GM18505 (cell line): Measurements from ENCODE around the gene LRRIQ1.
"Not testable (repeated sequence)": the region's sequence is repeated elsewhere in the genome, so short reads cannot be mapped to it uniquely, and the experiment has no call there.

ENCODE experiments used
- ATAC-seq: cut with Tn5 transposase; IDR thresholded peaks from one replicate; pipeline ENCODE4 v1.9.1; 2021; ENCODE audit not compliant: unreplicated experiment
- POLR2A ChIP-seq: IDR thresholded peaks from 4 replicates; pipeline ENCODE4 v1.6.1; 2011; ENCODE audit warnings: borderline replicate concordance; ENCODE audit not compliant: insufficient read depth, insufficient read length; ENCODE audit errors: extremely low read depth

The LRRIQ1 gene

DNA sequence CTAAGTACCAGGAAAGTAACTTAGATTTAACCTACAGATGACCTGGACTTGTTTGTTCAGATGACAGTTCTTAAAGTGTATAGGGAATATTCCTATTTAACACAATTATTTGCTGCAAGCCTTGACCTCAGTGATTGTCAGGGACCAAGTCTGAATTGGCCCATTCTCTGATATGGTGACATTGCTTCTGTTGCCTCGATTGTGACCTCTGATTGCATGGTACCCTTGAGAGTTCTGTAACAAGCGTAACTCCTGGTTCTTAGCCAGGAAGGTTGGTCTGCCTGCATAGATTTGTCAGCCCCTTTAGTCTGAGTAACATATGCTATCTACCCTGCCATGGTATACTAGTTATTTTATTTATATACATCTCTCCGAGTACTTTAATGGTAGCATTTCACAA, 150.1 kb downstream of the LRRIQ1 start:
- ATAC-seq, result no peak
- no peak for TF ChIP-seq POLR2A

DNA sequence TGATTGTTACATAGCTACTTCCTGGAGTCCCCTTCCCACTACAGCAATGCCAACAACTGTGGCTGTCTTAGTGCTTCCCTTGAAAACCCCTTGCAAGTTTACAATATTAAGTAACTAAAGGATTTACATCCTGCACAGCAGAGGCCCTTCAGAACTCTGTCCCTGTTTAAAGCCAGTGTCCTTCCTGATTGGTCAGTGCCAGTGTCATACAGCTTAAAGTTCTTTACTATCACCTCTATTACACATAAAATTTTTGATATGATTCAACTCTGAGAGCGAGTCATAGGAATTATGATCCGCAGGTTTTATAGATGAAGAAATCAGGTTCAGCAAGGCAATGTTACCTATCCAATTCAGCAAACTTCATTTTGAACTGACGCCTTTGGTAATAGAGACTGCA, 152.5 kb downstream of the LRRIQ1 start:
- no peak for ATAC-seq
- TF ChIP-seq POLR2A, result no peak

DNA sequence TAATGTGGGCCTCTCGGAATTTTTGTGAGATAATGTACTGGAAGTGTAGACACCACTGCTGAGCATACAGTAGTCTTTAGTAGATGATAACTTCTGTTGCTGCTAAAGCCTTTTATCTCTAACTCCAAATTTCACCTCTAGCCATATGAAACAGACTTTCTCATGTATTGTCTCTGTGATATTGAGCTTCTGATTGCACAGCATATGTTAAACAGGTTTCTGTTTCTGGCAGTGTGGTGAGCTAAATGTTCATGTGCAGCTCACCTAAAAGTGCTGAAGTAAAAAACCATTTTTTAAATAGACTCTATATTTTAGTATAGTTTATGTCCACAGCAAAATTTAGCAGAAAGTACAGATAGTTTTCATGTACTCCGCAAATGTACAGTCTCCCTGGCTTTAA, 154.6 kb downstream of the LRRIQ1 start:
- TF ChIP-seq POLR2A, result no peak
- ATAC-seq, result no peak

DNA sequence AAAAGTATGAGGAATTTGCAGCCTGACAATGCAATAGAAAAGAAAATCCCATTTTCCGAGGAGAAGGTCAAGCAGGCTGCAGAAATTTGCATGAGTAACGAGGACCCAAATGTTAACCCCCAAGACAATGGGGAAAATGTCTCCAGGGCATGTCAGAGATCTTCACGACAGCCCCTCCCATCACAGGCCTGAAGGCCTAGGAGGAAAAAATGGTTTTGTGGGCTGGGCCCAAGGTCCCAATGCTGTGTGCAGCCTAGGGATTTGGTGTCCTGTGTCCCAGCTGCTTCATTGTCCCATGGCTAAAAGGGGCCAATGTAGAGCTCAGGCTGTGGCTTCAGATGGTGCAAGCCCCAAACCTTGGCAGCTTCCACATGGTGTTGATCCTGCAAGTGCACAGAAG, 167.7 kb downstream of the LRRIQ1 start:
- ATAC-seq, result not testable (repeated sequence)

DNA sequence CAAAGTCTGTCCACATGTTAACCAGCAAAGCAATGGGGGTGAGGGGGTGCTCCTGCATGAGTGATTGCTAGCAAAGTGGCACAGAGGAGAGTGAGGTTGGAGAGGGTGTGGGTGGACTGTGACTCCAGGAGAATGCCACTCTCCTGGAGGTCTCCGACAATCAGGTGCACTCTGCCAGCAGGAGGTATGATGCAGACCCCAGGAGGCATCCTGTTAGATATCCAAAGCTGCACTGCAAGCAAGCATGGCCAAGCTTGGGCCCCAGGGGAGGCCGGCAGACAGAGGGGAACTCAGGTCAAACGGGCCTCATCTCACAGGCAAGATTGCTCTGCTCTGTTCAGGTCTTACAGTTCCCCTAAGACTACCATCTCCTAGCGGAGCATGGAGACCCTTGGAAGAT, 170.4 kb downstream of the LRRIQ1 start:
- TF ChIP-seq POLR2A, result no peak
- ATAC-seq, result no peak

DNA sequence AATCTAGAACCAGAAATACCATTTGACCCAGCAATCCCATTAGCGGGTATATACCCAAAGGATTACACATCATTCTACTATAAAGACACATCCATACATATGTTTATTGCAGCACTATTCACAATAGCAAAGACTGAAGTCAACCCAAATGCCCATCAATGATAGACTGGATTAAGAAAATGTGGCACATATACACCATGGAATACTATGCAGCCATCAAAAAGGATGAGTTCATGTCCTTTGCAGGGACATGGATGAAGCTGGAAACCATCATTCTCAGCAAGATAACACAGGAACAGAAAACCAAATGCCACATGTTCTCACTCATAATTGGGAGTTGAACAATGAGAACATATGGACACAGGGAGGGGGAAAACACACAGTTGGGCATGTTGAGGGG, 188.2 kb downstream of the LRRIQ1 start:
- not testable (repeated sequence) for ATAC-seq

DNA sequence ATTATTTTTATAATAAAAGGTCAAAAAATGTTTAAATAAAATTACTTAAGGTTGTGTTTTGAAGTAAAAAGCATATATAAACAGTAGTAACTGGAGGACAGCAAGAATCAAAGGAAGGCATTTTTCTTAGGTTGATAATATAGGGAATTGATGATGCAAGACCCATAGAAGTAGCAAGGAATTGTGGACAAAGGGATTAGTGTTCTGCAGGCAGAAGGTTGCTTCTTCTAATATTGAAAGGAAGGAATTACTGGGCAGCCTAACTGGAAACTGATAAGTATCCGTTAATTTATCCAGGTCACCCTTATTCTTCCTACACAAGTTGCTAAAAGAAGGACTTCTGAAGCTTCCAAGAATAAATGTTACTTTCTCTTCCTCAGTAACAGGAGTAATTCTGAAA, 189.3 kb downstream of the LRRIQ1 start:
- no peak for ATAC-seq
- TF ChIP-seq POLR2A, result no peak

DNA sequence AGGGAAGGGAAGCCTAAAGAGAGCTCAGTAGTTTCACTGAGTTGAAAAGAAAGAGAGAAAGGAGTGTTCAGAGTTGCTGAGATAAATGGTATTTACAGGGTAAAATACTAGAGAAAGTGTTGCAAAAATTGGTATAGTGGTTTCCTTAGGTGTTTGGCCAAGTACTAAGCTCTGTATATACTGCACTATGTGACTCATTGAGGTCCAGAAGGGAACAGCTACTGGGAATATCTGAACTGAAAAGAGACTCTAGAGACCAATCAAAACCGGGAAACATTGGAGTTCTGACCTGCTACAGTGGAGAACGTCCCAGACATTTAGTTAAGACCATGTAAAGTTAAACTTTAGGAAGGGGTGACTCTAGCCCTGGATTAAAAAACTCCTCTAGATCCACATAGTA, 201.2 kb downstream of the LRRIQ1 start:
- TF ChIP-seq POLR2A, result no peak
- ATAC-seq, result no peak

DNA sequence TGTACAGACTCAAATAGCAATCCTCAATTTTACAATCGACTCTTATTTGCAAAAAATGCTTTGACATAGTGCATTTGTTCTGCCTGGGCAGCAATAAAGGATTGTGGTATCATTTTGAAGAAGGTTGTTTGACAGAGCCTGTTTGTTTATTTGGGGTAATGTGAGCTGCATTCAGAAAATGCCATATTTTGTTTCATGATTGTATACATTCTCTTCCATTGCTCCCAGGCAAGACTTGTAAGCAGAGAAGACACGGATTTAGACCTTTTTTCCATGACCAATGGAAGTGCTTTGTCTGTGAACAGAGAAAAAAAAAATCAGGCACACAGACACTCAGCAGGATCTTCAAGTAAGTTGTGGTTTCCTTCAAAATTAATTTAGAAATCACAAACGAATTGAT, 208.4 kb downstream of the LRRIQ1 start:
- no peak for ATAC-seq
- no peak for TF ChIP-seq POLR2A

DNA sequence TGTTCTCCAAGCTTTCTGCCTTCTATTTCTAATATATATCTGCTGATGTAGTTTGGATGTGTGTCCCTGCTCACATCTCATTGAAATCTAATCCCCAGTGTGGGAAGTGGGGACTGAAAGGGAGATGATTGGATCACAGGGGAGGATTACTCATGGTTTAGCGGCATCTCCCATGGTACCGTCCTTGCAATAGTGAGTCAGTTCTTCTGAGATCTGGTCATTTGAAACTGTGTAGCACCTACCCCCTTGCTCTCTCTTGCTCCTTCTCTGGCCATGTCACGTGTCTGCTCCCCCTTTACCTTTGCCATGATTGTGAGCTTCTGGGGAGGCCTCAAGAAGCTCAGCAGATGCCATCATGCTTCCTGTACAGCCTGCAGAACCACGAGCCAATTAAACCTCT, 217.7 kb downstream of the LRRIQ1 start:
- no peak for TF ChIP-seq POLR2A
- ATAC-seq, result no peak

DNA sequence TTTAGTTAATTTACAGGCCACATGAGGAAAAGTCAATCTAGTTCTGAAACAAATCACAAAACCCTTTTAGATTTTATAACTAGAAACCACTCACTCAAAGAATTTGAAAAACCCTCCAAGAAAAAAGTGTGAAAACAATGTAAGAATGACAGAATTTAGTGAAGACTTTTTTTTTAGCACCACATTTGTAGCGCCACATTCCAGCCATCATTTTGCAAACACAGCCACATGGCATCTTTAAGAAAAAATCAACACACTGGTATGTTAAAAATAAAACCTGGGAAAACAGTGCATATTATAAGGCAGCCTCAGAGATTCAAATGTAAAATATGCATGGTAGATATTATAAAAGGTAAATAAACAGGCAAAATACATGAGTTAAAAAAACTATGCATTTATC, 221.5 kb downstream of the LRRIQ1 start:
- no peak for TF ChIP-seq POLR2A
- no peak for ATAC-seq

DNA sequence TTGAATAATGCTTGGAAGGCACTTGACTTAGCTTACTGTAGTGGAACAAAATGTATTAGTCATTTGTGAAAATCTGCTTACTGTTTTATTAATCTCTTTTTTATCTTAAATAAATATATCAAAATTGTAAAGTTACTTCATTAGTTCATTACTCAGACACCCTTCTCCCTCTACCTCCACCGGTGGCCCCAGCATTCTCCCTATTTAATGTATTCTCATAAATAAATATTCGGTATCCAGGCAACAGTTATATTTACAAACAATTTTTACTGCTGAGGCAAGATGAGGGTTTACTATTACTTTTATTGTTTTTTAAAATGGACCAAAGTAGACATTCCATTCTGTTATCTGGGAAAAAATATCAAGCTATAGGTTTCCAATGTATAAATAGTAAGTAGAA, 224.3 kb downstream of the LRRIQ1 start:
- TF ChIP-seq POLR2A, result no peak
- no peak for ATAC-seq

DNA sequence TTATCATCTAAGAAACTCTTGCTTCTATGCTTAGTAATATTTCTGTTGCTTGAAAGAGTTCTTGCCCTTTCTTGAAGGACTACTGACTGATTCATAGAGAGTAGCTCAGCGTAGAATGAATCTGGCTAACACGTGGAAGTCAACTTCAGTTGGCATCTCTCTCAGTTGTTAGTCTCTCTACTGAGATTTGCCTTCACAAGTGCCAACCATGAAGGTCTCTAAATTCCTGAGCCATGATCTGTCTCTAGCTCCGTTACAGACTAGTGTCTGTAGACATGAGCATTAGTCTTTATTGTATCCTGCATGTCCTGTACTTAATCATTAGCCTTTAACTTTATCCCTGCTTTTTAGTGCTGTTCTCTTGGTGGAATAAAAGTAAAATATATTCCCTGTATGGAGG, 224.7 kb downstream of the LRRIQ1 start:
- ATAC-seq, result no peak
- no peak for TF ChIP-seq POLR2A

DNA sequence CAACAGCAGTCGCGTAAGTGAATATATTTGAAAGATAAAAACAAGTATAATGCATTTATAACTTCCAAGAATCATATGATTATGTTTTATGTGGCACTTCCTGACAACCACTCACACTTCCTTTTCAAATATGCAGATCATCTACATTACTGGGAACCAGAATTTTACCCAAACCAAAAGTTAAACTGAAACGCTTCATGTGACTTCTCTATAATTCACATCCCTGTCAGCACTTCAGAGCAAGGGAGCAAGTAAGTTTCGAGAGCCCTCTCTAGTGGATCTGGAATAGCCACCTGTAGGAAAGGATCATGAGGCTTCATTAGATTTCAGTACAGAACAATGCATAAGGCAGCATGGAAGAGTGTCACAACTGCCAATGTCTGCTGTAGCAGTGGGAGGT, 230.2 kb downstream of the LRRIQ1 start:
- ATAC-seq, result no peak
- no peak for TF ChIP-seq POLR2A

DNA sequence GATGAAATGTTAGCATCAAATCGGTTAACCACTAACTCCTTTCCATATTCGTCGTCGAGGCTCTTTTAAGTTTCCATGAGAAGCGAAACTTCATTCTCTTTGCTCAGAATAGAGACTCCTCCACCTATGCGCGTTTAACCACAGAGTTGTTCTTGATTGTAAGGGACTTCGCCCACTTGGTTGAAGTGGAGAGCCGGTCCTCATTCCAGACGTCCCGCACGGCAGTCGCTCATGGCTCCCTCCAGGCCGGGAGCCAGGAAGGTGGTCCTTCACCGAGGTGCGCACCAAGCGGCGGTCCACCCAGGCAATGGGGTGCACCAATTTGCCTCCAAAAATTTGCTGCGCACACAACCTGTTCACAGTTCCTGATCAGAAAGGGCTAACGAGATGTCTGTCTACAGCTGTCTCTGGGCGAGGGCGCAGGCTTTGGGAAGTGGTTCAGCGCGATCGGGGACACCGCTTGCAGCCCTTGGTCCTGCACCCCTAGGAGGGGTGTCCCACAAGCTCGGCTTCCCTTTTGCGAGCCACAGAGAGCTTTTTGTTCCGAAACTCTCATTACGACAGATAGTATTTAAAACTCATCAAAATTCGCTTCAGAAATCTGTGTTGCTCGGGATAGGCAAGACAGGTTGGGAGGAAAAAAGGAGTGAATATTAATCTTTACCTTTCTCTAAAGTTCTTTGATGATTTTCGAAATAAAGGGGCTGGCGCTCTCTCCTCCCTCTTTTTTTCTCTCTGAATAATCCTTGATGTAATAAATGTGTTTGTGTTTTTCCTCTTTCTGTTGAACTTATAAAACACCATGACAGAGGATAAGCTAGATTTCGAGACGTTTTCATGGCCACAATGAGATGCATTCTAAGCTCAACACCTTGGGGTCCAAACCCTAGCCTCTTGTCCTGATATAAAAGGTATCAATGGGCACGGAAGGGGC, 237.5 kb downstream of the LRRIQ1 start:
- TF ChIP-seq POLR2A, result no peak
- no peak for ATAC-seq
